Measurements from ENCODE around the gene GSTA1.

- no peak for TF ChIP-seq POLR2AphosphoS5 (IDR thresholded peaks at IDR 0.05)
- TF ChIP-seq EP300 (IDR thresholded peaks at IDR 0.05) = no peak
- TF ChIP-seq CTCF (IDR thresholded peaks at IDR 0.05) = no peak
Observed at GRCh38 chr6:52787917-52788316, 15.7 kb downstream of the GSTA1 start.
